SH-SY5Y (cell line): ENCODE measurements around the gene EPG5.
A peak's percentile ranks its signal among the peaks of the same experiment; 100 is the strongest.

ENCODE experiments used
- GATA2 ChIP-seq: IDR thresholded peaks from 2 replicates; pipeline ENCODE4 v1.6.1; 2011; ENCODE audit warnings: mild to moderate bottlenecking, low read depth, low read length
- GATA3 ChIP-seq: IDR thresholded peaks from 2 replicates; pipeline ENCODE4 v1.6.1; 2011; ENCODE audit warnings: low read depth, mild to moderate bottlenecking, low read length, moderate library complexity

Gene EPG5

GRCh38 chr18:45877403-45877802 lies 89.7 kb downstream of the EPG5 start:
- TF ChIP-seq GATA2 (no peak), GATA3 (no peak)

GRCh38 chr18:45876161-45876560 lies 91.0 kb downstream of the EPG5 start:
- TF ChIP-seq GATA3 (no peak), GATA2 (no peak)

- TF ChIP-seq GATA2 (peak; percentile 12; the same call in 1 of the 2 replicates), GATA3 (no peak)
Measured at GRCh38 chr18:45874491-45875184, 92.5 kb downstream of the EPG5 start.

- TF ChIP-seq GATA2 (no peak), GATA3 (no peak)
Measured at GRCh38 chr18:45871431-45872084, 95.6 kb downstream of the EPG5 start.

- TF ChIP-seq GATA2, result no peak
- TF ChIP-seq GATA3, result no peak
Measured at GRCh38 chr18:45870419-45870818, 96.7 kb downstream of the EPG5 start.

GRCh38 chr18:45865466-45865865 lies 101.7 kb downstream of the EPG5 start:
- TF ChIP-seq GATA2 (no peak), GATA3 (no peak)

- TF ChIP-seq GATA2, result no peak
- TF ChIP-seq GATA3, result no peak
Measured at GRCh38 chr18:45864081-45864480, 103.0 kb downstream of the EPG5 start.

GRCh38 chr18:45863469-45863868 lies 103.7 kb downstream of the EPG5 start:
- TF ChIP-seq GATA3 (no peak), GATA2 (no peak)

GRCh38 chr18:45861926-45862325 lies 105.2 kb downstream of the EPG5 start:
- TF ChIP-seq GATA2, result no peak
- no peak for TF ChIP-seq GATA3

- TF ChIP-seq GATA2 (no peak), GATA3 (no peak)
Measured at GRCh38 chr18:45860971-45861370, 106.2 kb downstream of the EPG5 start.

- TF ChIP-seq GATA3, result no peak
- TF ChIP-seq GATA2, result no peak
Measured at GRCh38 chr18:45860492-45860891, 106.6 kb downstream of the EPG5 start.

- TF ChIP-seq GATA2, result no peak
- no peak for TF ChIP-seq GATA3
Measured at GRCh38 chr18:45859334-45859733, 107.8 kb downstream of the EPG5 start.

GRCh38 chr18:45856531-45856930 lies 110.6 kb downstream of the EPG5 start:
- TF ChIP-seq GATA2, result no peak
- TF ChIP-seq GATA3, result no peak

GRCh38 chr18:45854036-45854586 lies 113.0 kb downstream of the EPG5 start:
- no peak for TF ChIP-seq GATA2
- TF ChIP-seq GATA3, result no peak

- TF ChIP-seq GATA2 (no peak), GATA3 (no peak)
Measured at GRCh38 chr18:45852631-45853030, 114.5 kb downstream of the EPG5 start.
